Measurements from ENCODE around the gene FARP1.

The FARP1 gene

GRCh38 chr13:98500963-98501421 is 358.1 kb downstream of the FARP1 start:
- no peak for DNase-seq (ENCODE audit: low read depth in 3 of 3)

GRCh38 chr13:98503175-98504028 is 360.5 kb downstream of the FARP1 start:
- no peak for DNase-seq (ENCODE audit: low read depth in 3 of 3)

- no peak for DNase-seq (ENCODE audit: low read depth in 3 of 3)
These were observed 361.1 kb downstream of the FARP1 start for GRCh38 chr13:98504029-98504351.

- no peak for DNase-seq (ENCODE audit: low read depth in 3 of 3)
These were observed 361.6 kb downstream of the FARP1 start for GRCh38 chr13:98504371-98504963.

All from stimulated activated CD4-positive, alpha-beta T cell treated with anti-CD3 and anti-CD28 coated beads, TNF-alpha, amount 100 ng/mL, for 24 hours (primary cell).